GM19455 (cell line): ENCODE measurements around the gene MNX1.
A peak's percentile ranks its signal among the peaks of the same experiment; 100 is the strongest.

ENCODE experiments used
- ATAC-seq: cut with Tn5 transposase; IDR thresholded peaks from one replicate; pipeline ENCODE4 v1.9.1; 2021; ENCODE audit not compliant: unreplicated experiment

The MNX1 gene

DNA sequence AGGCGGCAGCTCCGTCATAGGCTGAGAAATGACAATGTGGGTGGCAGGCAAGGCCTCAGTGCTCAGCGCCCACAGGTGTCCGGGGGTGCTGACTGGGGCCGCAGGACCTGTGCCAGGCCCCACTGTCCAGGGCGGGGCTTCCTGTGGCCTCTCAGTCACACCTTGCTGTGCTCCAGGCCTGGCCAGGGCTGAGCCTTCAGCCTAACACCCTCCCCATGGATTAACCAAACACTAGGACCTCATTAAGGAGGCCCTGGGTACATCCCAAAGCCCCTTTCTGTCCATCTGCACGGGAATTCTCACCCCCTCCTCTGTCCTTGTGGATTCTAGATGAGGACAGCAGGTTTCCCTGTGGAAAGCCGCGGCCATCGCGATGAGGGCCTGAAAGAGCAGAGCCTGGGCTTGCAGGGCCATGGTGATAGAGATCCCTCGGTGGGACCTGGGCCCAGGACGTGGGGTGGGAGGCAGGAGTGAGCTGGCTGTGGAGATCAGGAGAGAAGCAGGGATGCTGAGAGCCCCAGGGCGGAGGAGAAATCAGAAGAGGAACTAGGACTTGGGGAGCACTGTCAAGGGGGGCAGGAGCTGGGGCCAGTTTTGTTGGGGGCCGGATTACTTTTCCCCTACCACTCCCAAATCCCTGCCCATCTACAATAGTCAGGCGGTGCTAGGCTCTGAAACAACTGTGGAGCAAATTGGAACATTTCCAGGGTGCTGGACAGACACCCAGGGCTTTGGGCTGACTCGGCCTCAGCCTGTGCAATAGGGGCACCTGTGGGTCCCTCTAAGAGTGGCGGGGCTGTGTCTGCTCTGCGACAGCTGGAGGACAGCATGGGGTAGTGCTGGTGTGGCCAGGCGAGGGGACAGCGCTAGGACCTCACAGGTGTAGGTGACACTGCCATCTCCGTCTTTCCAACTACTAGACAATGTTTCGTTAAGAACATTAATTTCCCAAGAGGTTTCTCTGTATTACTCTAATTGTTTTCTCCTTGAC, 23.3 kb upstream of the MNX1 start:
- ATAC-seq = no peak

DNA sequence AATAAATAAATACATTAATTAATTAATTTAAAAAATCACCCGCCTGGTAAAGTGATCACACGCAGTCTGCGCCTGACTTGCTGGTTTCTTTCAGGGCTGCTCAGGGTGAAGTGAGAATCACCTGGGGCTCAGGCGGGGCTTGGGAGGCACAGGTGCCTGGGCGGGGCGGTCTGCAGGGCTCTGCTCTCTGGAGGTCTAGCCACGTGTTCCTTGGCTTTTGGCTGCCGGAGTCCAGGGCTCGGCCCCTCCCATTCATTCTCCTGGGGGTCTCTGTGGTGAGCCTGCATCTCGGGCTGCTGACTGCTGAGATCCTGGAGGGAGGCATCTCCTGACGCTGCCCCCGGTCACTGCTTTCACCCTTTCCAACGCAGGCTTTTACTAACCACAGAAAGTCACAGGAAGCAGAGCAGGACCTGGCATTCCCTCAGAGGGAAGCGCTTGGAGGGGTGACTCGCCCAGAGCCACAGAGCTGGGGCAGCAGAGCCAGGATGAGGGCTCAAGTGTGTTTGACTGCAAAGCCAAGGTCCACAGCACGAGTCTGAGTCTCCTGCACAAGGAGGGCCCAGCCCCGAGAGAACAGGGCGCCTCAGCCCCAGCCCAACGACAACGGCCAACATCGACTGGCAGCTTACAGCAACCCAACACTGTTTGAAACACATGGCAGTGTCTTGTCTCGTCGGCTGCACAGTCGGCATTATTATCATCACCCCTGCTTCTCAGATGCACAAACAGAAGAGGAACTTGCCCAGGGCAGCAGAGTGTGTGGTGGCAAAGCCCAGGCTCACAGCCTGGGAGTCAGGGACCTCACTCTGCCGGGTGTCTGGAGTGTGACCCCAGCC, 22.4 kb upstream of the MNX1 start:
- ATAC-seq = no peak

GRCh38 chr7:157032128-157032527, 21.7 kb upstream of the MNX1 start:
- ATAC-seq = no peak

DNA sequence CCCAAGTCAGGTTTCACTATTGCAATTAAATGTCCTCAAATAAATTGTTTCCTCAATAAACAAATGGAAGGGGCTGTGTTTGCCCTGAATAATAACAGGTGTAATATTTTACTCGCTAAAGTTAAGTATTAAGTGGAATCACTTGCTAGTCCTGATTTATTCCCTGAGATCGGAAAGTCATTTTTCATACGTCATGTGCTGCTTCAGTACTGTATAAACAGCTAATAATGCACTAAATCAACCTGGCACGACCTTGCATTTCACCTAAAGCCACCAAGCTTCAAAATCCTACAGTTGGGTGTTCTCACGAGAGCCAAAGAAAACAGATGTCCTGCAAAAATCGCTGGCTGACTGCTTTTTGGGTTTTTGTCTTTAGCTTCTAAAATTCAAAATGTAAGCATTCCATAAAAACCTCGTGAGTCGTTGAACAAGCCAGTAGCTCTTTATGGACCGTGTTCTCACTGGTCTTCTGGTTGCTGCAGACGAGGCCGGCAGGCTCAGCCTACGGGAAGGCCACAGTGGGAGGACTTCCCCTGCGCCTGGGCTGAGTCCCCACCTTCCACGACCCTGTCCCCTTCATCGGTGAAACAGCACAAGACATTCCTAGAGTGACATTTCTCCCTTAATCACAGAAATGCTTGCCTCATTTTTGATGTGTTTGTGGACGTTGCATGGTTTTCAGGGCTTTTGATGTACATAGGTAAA, 17.9 kb upstream of the MNX1 start:
- no peak for ATAC-seq

DNA sequence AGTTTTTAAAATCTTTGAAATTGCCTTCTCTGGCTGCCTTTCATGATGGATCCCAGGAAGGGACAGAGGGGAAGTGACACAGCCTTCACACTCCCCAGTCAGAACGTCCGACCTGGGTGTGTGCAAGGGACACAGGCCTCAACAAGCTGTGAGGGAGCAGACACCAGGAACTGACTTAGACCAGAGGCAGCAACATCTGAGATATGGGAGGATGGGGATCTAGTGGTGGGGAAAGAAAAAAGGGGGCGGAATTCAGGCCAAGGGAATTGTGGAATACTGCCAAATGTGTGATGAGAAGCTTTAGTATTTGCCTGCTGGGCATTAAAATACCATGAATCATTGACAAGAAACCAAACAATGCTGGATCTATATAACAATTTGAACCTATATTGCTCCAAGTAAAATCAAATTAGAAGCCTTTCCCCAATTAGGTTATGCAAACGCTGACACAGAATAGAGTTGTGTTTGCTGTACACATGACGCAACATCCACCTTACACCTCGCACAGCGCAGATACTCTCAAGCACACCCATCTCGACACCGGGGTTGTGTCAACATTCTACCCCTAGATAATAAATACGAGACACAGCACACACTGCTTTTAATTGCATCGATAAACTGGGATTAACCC, 17.2 kb upstream of the MNX1 start:
- no peak for ATAC-seq

DNA sequence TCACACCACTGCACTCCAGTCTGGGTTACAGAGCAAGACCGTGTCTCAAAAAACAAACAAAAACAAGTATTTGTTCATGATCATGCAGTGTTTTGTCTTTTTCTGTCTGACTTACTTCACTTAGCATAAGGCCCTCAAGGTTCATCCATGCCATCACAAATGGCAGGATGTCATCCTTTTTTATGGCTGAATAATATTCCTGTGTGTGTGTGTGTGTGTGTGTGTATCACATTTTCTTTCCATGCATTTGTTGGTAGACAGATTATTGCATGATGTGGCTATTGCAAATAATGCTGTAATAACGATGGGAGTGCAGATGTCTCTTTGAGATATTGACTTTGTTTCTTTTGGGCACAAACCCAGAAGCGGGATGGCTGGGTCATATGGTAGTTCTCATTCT, 14.3 kb upstream of the MNX1 start:
- ATAC-seq = no peak

GRCh38 chr7:157023589-157023905, 13.1 kb upstream of the MNX1 start:
- no peak for ATAC-seq

- no peak for ATAC-seq
These were observed 12.5 kb upstream of the MNX1 start for GRCh38 chr7:157022681-157023588.

- no peak for ATAC-seq
These were observed 11.6 kb upstream of the MNX1 start for GRCh38 chr7:157021871-157022680.

DNA sequence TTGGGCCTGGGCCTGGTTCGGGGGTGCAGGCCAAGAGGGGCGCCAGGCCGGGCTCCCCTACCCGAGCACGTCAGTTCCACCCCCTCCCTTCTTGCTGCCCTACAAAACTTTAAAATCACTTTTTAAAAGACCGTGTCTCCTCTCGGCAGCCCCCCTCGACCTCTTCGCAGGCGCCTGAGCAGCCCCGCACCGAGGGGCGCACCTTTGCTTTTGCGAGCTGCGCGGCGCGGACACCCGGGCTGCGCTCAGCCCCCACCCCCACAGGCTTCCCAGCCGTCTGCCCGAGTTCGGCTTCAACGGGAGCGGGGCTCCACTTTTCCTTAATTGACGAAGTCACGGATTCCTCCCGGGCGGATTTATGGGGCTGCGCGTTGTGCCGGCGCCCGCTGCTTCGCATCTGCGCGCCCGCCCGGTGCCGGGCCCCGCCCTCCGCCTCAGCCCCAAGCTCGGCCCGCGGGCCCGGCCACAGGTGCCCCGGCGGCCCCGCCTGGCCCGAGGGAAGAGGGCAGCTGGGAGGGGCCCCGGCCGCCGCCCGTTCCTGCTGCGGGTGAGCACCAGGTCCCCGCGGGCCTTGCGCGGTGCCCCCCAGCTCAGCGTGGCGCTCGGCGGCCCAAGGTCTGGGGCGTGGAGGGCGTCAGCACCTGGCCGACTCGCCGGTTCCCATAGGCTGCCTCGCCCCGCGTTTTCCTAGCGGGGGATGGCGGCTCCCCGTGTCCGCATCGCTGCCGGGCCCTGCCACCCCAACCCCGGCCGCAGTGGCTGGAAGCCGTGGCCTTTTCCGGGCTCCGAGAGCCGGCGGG, 10.8 kb upstream of the MNX1 start:
- ATAC-seq = no peak

DNA sequence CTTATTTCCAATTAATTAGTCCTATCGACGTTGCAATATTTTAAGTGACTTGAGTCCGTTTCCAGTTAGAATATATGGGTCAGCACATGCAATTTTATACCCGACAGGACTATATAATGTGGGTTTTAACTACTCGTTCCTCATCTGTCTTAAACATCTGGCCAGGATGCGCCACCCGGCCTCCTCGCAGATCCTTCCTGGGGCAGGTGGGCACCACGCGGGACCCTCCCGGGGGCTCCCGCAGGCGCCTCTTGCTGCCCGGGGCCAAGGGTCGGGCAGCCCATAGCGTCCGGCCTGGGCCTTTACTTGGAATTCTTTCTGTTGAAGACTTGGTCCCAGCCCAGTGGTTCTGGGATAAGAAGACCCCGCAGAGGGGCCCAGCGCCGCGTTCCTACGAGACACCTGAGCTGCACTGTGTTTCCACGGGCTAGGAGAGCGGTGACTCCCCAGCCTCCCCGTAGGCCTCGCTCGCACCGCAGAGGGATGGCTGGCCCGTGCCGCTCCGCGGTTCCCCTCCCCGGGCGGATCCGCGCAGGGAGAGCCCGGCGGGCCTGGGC, 10.1 kb upstream of the MNX1 start:
- ATAC-seq = no peak

DNA sequence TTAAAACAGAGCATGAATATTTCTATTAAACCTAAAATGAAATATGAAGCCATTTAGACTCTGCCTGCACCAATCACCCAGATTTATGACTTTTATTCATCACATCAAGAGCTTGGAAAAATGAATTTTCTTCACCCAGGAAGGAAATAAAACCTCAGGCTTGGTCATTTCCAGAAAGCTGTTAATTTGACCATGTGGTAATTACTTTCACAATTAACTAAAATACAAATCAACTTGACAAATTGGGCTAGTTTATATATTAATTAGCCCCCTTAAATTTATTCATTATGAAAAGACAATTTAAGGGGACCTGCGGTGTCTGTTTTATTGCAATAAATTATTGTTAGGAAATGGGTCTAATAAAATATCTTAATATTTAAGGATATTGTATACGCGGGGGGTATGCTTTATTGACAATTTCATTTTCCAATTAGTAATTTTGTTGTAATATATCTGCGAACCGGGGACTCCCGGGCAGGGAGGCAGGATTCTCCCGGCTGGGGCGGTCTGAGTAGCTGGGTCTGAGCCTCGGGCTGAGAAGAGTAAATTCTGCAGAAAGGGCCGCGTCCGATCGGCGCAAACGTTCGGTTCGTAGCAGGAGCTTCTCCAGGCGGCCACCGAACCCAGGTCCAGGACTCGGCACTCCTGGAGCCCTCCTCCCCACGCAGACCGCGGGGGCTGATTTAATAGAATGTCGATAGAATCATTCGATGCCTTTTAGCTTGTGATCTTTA, 9.4 kb upstream of the MNX1 start:
- ATAC-seq = no peak

DNA sequence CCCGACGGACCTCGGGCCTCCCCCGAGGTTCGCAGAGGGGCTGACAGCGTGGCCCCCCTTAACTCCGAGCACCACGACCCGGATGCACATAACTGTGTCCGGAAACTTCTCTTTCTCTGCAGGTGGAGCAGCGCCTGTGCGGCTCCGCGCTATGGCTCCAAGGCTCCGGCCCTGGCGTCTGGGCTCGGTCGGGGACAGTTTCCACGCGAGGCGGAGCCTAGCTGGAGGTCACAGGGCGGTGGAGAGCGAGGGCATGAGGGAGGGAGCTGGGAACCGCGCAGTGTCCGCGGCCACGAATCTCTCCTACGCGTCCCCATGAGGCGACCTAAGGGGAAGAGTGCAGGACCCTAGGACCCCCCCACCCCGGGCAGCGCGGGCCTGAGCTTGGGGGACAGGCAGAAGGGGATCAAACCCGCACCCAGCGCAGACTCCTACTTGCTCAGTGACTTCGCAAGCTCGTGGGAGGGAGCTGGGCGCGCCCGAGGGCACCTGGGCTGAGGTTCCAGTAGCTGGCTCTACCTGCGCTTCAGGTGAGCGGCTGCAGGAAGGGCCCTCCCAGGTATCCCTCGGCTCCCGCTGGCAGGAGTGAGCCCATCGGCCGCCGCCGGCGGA, 8.6 kb upstream of the MNX1 start:
- no peak for ATAC-seq

DNA sequence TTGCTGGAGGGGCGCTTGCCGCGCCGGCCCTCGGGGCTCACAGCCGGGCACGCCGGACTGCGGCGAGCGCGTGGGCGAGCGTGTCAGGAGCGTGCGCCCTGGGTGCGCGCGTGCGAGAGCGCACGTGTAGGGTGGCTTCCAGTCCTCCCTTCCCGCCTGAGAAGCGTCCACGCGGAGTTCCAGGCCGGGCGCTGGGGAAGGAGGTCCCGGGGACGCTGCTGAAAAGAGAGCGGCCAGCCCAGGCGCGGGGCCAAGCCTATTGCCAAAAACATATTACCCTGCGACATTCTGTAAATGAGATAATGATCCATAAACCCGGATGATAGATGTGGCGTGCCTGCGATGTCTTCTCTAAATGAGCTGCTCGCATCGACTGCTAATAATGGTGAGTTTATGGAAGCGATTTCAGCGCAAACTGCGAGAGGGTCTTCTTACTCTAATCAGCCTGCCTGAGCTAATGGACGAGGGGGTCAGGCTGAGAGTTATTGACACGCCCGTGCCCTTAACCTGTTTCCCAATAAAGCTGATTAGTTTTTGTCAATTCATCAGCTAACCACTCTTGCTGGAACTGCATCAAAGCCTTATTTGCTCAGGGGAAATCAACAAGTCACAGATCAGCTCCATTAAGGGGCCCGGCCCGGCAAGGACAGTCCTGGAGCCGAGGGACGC, 8.0 kb upstream of the MNX1 start:
- no peak for ATAC-seq

- no peak for ATAC-seq
These were observed 7.3 kb upstream of the MNX1 start for GRCh38 chr7:157017603-157018327.

DNA sequence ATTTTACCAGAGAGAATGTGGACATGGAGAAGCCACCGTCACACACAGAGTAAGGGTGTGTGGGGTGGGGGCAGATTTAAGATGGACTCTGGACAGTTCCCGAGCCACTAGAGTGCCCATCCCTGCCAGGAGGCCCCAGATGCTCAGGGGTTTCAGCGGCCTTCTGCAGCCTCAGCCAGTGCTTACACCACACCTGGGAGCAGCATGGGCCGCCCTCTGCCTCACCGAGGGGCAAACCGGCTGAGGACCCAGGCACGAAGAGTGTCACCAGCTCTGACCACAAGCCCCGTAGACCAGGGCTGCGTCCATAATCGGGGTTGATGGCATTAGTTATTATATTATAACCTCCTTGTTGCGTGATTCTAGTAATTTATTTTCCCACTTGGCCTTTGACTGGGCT, 6.7 kb upstream of the MNX1 start:
- ATAC-seq = peak; percentile 6
